ENCODE measurements around the gene APIP. TPM values are rescaled to one million over a fixed set of nuclear protein-coding genes. Genes with fewer than 3 reads are reported as not detected.

APIP gene
- total RNA-seq, 4 donors from 2014 or later, result 16.3 to 31.5 (median 23.2) TPM

DNA sequence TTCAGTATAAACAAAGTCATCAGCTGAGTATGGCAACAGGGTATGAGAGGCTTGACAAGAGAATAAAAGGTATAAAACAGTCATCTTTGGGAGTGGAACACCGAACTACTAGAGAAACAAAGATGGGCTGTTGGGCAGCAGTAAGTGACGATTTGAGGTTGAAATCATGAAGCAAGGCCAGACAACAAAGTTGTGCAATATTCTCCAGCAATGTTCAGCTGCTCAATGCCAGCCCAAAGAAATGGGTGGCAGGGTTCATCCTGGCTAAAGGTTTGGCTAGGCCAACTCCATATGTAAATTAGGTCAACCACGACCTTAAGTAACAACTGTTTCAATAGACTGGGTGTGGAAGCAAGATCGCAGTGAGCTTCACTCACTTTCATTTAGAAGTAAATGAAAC lies 6.2 kb downstream of the APIP start:
- 74 to 79% methylated on average over 4 of the region's 4 CpGs for WGBS, 2 donors
- peaks cover 0 to 3% (median 1%) of the 10 kb centered on the region in 4 donors for H3K4me1 ChIP-seq
- TF ChIP-seq, protein P1, sequence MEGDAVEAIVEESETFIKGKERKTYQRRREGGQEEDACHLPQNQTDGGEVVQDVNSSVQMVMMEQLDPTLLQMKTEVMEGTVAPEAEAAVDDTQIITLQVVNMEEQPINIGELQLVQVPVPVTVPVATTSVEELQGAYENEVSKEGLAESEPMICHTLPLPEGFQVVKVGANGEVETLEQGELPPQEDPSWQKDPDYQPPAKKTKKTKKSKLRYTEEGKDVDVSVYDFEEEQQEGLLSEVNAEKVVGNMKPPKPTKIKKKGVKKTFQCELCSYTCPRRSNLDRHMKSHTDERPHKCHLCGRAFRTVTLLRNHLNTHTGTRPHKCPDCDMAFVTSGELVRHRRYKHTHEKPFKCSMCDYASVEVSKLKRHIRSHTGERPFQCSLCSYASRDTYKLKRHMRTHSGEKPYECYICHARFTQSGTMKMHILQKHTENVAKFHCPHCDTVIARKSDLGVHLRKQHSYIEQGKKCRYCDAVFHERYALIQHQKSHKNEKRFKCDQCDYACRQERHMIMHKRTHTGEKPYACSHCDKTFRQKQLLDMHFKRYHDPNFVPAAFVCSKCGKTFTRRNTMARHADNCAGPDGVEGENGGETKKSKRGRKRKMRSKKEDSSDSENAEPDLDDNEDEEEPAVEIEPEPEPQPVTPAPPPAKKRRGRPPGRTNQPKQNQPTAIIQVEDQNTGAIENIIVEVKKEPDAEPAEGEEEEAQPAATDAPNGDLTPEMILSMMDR (IDR thresholded peaks at IDR 0.05), result no peak
- TF ChIP-seq POLR2A (IDR thresholded peaks at IDR 0.05) (no peak), EP300 (IDR thresholded peaks at IDR 0.05) (no peak)
- H3K36me3 ChIP-seq, result peaks cover 0 to 24% (median 0%) of the 10 kb centered on the region in 3 donors
- no peaks in the 10 kb centered on the region for H3K9me3 ChIP-seq
- H3K27me3 ChIP-seq, result no peaks in the 10 kb centered on the region
- no peak overlapping the region for H3K4me3 ChIP-seq
- DNase-seq (ENCODE audit: low spot score in 2 of 2), result no peak
- no peak overlapping the region for H3K27ac ChIP-seq

DNA sequence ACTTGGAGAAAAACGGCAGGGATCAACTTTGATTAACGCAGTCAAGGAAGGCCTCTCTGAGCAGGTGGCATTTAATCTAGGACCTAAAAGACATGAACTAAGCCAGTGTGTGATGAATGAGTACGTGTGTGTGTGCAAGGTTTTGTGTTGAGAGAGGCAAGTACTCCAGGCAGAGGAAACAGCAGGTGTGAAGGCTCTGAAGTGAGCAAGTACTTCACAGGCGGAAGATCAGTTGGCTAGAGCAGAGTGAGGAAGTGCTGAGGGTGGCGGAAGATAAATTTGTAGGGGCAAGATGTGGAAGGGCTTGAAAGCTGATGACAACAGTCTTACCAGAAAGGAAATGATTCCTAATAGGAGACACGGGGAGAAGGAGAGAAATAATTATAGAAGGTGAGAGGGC lies 6.8 kb downstream of the APIP start:
- 70 to 84% methylated on average over 6 of the region's 6 CpGs for WGBS, 2 donors
- TF ChIP-seq EP300 (IDR thresholded peaks at IDR 0.05), result no peak
- TF ChIP-seq, protein P1 (IDR thresholded peaks at IDR 0.05), result no peak
- TF ChIP-seq POLR2A (IDR thresholded peaks at IDR 0.05), result no peak
- DNase-seq (ENCODE audit: low spot score in 2 of 2), result no peak
- no peak overlapping the region for H3K4me3 ChIP-seq
- no peaks in the 10 kb centered on the region for H3K27me3 ChIP-seq
- H3K27ac ChIP-seq, result no peak overlapping the region
- peaks cover 0 to 3% (median 0%) of the 10 kb centered on the region in 4 donors for H3K4me1 ChIP-seq
- H3K36me3 ChIP-seq, result peaks cover 0 to 24% (median 0%) of the 10 kb centered on the region in 3 donors
- no peaks in the 10 kb centered on the region for H3K9me3 ChIP-seq

DNA sequence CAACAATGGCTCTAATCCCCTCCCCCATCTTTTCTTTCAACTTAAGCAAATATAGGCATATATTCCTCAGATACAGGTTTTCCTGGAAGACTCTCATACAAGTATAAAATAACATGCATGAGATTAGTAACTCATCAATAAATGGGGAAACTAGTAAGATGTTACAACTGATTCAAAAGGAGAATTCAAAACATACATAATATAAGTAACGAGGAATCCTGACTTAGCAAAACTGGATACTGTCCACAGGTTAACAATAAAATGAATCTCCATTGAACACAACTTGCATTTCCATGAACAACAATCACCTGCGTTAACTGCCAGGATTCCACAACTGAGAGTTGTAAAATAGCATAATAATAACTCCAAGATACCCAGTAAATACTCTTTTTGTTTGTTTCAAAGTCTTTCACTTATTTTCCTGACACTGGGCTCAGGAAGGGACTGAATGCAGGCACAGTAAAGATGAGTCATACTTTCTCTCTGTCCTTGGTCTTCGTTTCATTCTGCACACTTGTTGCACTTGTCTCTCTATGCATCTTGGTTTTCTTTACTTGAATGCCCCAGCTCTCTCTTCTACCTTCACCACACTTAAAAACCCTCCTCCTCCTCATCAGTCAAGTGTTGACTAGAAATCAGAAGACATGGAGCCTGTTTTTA lies 8.1 kb downstream of the APIP start:
- DNase-seq (ENCODE audit: low spot score in 2 of 2), result no peak
- H3K27ac ChIP-seq, result no peak overlapping the region
- no peak overlapping the region for H3K4me3 ChIP-seq
- no peaks in the 10 kb centered on the region for H3K27me3 ChIP-seq
- no peak for TF ChIP-seq EP300 (IDR thresholded peaks at IDR 0.05)
- TF ChIP-seq, protein P1 (IDR thresholded peaks at IDR 0.05), result no peak
- no peak for TF ChIP-seq POLR2A (IDR thresholded peaks at IDR 0.05)
- H3K4me1 ChIP-seq, result peaks cover 0 to 3% (median 0%) of the 10 kb centered on the region in 4 donors
- WGBS, 2 donors, result 69 to 81% methylated on average over 3 of the region's 3 CpGs
- no peaks in the 10 kb centered on the region for H3K9me3 ChIP-seq
- H3K36me3 ChIP-seq, result peaks cover 0 to 17% (median 0%) of the 10 kb centered on the region in 3 donors

DNA sequence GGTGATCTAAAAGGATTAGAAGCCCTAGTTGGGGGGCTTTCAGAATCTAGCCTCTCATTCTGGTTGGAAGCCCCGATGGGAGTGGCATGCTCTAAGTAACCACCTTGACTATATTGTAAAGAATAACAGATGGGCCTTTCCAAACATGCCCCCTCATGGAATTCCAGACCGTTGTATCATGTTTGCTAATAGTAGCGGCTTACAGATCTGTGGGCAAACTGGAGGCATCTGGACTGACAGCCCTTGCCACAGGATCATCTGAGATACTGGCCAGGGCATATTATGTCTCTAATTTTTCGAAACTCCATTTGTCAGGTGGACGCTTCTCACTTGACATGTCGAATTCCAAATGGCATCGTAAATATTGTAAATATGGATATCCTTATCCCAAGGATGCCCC lies 10.5 kb downstream of the APIP start:
- DNase-seq (ENCODE audit: low spot score in 2 of 2), result no peak
- WGBS, 2 donors, result 91 to 95% methylated on average over 7 of the region's 7 CpGs
- H3K9me3 ChIP-seq, result peaks cover 0 to 19% (median 0%) of the 10 kb centered on the region in 4 donors
- no peak for TF ChIP-seq EP300 (IDR thresholded peaks at IDR 0.05)
- TF ChIP-seq, protein P1 (IDR thresholded peaks at IDR 0.05), result no peak
- no peak for TF ChIP-seq POLR2A (IDR thresholded peaks at IDR 0.05)
- no peak overlapping the region for H3K27ac ChIP-seq
- no peaks in the 10 kb centered on the region for H3K27me3 ChIP-seq
- H3K4me3 ChIP-seq, result no peak overlapping the region
- peaks cover 0 to 26% (median 0%) of the 10 kb centered on the region in 3 donors for H3K36me3 ChIP-seq
- no peaks in the 10 kb centered on the region for H3K4me1 ChIP-seq

DNA sequence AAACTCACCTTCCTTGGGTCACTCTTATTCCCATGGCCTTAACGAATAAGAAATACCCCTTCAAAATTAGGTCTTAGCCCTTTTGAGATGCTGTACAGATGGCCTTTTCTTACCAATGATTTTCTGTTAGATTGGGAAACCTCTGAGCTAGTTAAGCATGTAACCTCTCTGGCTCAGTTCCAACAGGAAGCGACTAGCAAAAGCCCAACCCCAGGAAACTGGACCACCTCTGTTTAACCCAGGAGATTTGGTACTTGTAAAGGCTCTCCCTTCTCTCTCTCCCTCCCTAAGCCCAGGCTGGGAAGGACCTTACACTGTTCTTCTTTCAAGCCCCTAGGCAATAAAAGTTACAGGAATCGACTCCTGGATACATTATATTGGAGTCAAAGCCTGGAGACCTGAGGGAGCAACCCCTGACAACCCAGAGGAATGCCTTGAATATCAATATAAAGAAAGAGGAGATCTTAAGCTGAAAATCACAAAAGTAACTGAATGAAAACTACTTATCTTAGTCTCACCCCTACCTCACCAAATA lies 11.7 kb downstream of the APIP start:
- Histone ChIP-seq H3K27me3 (no peaks in the 10 kb centered on the region), H3K4me1 (no peaks in the 10 kb centered on the region), H3K4me3 (no peak overlapping the region), H3K9me3 (peaks cover 0 to 31% (median 9%) of the 10 kb centered on the region in 4 donors), H3K36me3 (peaks cover 0 to 30% (median 0%) of the 10 kb centered on the region in 3 donors), H3K27ac (no peak overlapping the region)
- 74% methylated on average over 3 of the region's 3 CpGs for WGBS, 2 donors
- no peak for DNase-seq (ENCODE audit: low spot score in 2 of 2)
- TF ChIP-seq EP300 (IDR thresholded peaks at IDR 0.05) (no peak), POLR2A (IDR thresholded peaks at IDR 0.05) (no peak)
- TF ChIP-seq, protein P1 (IDR thresholded peaks at IDR 0.05), result no peak

Data from tibial nerve (tissue), 4 donors.